ENCODE measurements around the gene INKA2. TPM values are rescaled to one million over a fixed set of nuclear protein-coding genes. Genes with fewer than 3 reads are reported as not detected.

Gene INKA2
- total and polyA plus RNA-seq, 4 donors, result 0.26 to 0.67 (median 0.52) TPM

GRCh38 chr1:111768625-111769024 lies 29.4 kb upstream of the INKA2 start:
- Histone ChIP-seq H3K27me3 (ENCODE audit: control insufficient read depth in 4 of 4, insufficient read depth in 4 of 4, low read length in 3 of 4) (no peaks in the 10 kb centered on the region), H3K9ac (ENCODE audit: low read depth in 1 of 2, low read length in 2 of 2) (no peak overlapping the region), H3K9me3 (ENCODE audit: control insufficient read depth in 4 of 4, low read length in 3 of 4) (no peaks in the 10 kb centered on the region), H3K27ac (ENCODE audit: low read depth in 1 of 2, low read length in 2 of 2) (no peak overlapping the region), H3K4me1 (ENCODE audit: control insufficient read depth in 4 of 4, insufficient read depth in 4 of 4, low read length in 3 of 4) (peaks cover 0 to 6% (median 2%) of the 10 kb centered on the region in 4 donors), H3K36me3 (ENCODE audit: control insufficient read depth in 4 of 4, insufficient read depth in 3 of 4, low read depth in 1 of 4, low read length in 3 of 4) (peaks cover 2 to 22% (median 17%) of the 10 kb centered on the region in 4 donors), H3K4me3 (ENCODE audit: low read depth in 1 of 3, low read length in 3 of 3) (no peak overlapping the region)
- TF ChIP-seq JUND (IDR thresholded peaks at IDR 0.05) (no peak), FOXA2 (IDR thresholded peaks at IDR 0.05) (no peak), ZBTB33 (IDR thresholded peaks at IDR 0.05) (no peak)
- no peak for DNase-seq (ENCODE audit: low spot score)

GRCh38 chr1:111768023-111768422 lies 28.8 kb upstream of the INKA2 start:
- H3K27me3 ChIP-seq (ENCODE audit: control insufficient read depth in 4 of 4, insufficient read depth in 4 of 4, low read length in 3 of 4), result no peaks in the 10 kb centered on the region
- no peak overlapping the region for H3K4me3 ChIP-seq (ENCODE audit: low read depth in 1 of 3, low read length in 3 of 3)
- H3K9ac ChIP-seq (ENCODE audit: low read depth in 1 of 2, low read length in 2 of 2), result peak overlapping the region in 1 of 2 donors; percentile 2
- no peak for TF ChIP-seq RXRA (IDR thresholded peaks at IDR 0.05)
- TF ChIP-seq GABPA (IDR thresholded peaks at IDR 0.05 in 1 of 2, conservative IDR thresholded peaks at IDR 0.05 in 1 of 2), result no peak
- no peak for TF ChIP-seq FOXA1 (IDR thresholded peaks at IDR 0.05)
- TF ChIP-seq JUND (IDR thresholded peaks at IDR 0.05), result no peak
- no peak for TF ChIP-seq EGR1 (IDR thresholded peaks at IDR 0.05; ENCODE audit: low read depth in 2 of 2)
- no peak for TF ChIP-seq HNF4A (conservative IDR thresholded peaks at IDR 0.05)
- no peak for TF ChIP-seq NR2F2 (IDR thresholded peaks at IDR 0.05)
- TF ChIP-seq ZBTB33 (IDR thresholded peaks at IDR 0.05), result no peak
- no peak for TF ChIP-seq YY1 (IDR thresholded peaks at IDR 0.05)
- TF ChIP-seq ATF3 (IDR thresholded peaks at IDR 0.05), result no peak
- TF ChIP-seq REST (IDR thresholded peaks at IDR 0.05), result no peak
- peaks cover 0 to 6% (median 2%) of the 10 kb centered on the region in 4 donors for H3K4me1 ChIP-seq (ENCODE audit: control insufficient read depth in 4 of 4, insufficient read depth in 4 of 4, low read length in 3 of 4)
- peaks cover 2 to 24% (median 19%) of the 10 kb centered on the region in 4 donors for H3K36me3 ChIP-seq (ENCODE audit: control insufficient read depth in 4 of 4, insufficient read depth in 3 of 4, low read depth in 1 of 4, low read length in 3 of 4)
- H3K27ac ChIP-seq (ENCODE audit: low read depth in 1 of 2, low read length in 2 of 2), result no peak overlapping the region
- no peaks in the 10 kb centered on the region for H3K9me3 ChIP-seq (ENCODE audit: control insufficient read depth in 4 of 4, low read length in 3 of 4)
- DNase-seq (ENCODE audit: low spot score), result no peak
